ENCODE measurements around the gene NDRG3. TPM values are rescaled to one million over a fixed set of nuclear protein-coding genes. Genes with fewer than 3 reads are reported as not detected.
A peak's percentile ranks its signal among the peaks of the same experiment; 100 is the strongest.

NDRG3 gene
- total RNA-seq, 1 experiment from 2014 or later = 55.6 TPM

DNA sequence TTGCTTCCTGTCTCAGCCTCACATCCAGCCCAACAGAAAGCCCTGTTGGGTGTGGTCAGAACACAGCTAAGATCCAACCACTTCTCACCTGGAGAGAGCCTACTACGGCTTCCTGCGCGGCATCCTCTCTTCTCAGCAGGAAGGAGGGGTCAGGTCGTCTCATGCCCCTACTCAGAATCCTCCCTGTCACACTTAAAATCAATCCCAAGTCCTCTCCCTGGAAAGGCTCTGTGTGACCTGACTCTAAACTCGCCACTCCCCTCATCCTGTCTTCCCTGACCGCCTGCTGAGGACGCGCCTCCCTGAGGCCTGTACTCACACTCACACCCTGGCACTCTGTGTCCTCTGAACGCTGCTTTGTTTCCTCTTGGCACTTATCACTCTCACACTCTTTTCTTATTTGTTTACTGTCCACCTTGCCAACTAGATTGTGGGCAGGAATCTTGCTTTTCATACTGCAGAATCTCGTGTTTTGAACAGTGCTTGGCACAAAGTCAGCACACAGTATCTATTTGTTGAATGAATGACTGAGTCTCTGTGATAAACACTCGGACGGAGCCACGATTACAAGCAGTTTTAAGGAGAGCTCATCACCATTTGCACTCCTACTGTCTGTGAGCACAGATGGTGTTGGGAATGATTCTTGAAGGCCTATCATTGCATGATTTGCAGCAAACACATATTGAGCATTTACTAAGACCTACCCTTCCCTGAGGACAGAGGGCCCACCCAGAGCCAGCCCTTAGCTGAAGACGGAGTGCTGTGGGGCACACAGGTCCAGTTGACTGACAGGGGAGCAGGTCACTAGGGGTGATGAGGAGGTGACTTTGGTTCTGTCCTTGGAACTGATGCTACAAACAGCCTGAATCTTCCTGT, 121.6 kb downstream of the NDRG3 start:
- TF ChIP-seq, protein P1, sequence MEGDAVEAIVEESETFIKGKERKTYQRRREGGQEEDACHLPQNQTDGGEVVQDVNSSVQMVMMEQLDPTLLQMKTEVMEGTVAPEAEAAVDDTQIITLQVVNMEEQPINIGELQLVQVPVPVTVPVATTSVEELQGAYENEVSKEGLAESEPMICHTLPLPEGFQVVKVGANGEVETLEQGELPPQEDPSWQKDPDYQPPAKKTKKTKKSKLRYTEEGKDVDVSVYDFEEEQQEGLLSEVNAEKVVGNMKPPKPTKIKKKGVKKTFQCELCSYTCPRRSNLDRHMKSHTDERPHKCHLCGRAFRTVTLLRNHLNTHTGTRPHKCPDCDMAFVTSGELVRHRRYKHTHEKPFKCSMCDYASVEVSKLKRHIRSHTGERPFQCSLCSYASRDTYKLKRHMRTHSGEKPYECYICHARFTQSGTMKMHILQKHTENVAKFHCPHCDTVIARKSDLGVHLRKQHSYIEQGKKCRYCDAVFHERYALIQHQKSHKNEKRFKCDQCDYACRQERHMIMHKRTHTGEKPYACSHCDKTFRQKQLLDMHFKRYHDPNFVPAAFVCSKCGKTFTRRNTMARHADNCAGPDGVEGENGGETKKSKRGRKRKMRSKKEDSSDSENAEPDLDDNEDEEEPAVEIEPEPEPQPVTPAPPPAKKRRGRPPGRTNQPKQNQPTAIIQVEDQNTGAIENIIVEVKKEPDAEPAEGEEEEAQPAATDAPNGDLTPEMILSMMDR (conservative IDR thresholded peaks at IDR 0.05) = no peak
- no peak for TF ChIP-seq EZH2 (IDR thresholded peaks at IDR 0.05; ENCODE audit: low read depth)
- Histone ChIP-seq H3K27ac (no peak overlapping the region), H3K36me3 (ENCODE audit: low read depth) (no peaks in the 10 kb centered on the region), H3K9me3 (ENCODE audit: insufficient read depth, low read depth) (no peaks in the 10 kb centered on the region), H3K4me1 (replicated peaks; ENCODE audit: insufficient read depth) (no peaks in the 10 kb centered on the region), H4K20me1 (ENCODE audit: insufficient read depth) (no peaks in the 10 kb centered on the region), H3K4me3 (no peak overlapping the region), H3K4me2 (no peak overlapping the region), H3K27me3 (ENCODE audit: insufficient read depth, low read depth) (no peaks in the 10 kb centered on the region), H2AFZ (no peak overlapping the region), H3K79me2 (ENCODE audit: low read depth) (no peaks in the 10 kb centered on the region), H3F3A (ENCODE audit: insufficient read depth, low read depth) (peaks cover 10% of the 10 kb centered on the region; the same call in 1 of the 2 replicates), H3K9me2 (ENCODE audit: insufficient read depth) (no peaks in the 10 kb centered on the region)
- intact Hi-C loops (cut with micrococcal nuclease; ENCODE audit: unreplicated experiment) = no loop called here
- ChIA-PET POLR2A (ENCODE audit: unreplicated experiment) (interaction anchor here (0.5 to 0.7 kb wide), 2 partner anchors 36 to 92 kb away, joined by 3 to 23 read pairs; no protein-coding TSS in a partner anchor), CTCF (no interaction called here)
- BruUV-seq (replicated peaks) = no TSS peak
- DNase-seq = peak in 1 of 2 experiments; percentile 29

DNA sequence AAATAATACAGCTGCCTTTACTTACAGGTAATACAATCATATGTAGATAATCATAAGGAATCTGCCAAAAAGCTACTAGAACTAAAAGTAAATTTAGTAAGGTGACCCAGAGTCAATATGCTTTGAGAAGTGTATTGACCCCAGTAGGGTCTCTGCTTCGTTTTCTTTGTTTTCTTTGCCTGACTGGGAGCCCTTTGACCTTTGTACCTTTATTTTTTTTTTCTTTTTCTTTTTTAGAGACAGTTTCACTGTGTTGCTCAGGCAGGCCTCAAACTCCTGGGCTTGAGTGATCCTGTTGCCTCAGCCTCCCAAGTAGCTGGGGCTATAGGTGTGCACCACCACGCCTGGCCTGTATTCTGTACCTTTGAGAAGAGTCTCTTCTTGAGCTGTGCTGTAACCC, 122.4 kb downstream of the NDRG3 start:
- Histone ChIP-seq H3F3A (ENCODE audit: insufficient read depth, low read depth) (peaks cover 10% of the 10 kb centered on the region; the same call in 1 of the 2 replicates), H3K36me3 (ENCODE audit: low read depth) (no peaks in the 10 kb centered on the region), H3K79me2 (ENCODE audit: low read depth) (no peaks in the 10 kb centered on the region), H3K4me1 (replicated peaks; ENCODE audit: insufficient read depth) (no peaks in the 10 kb centered on the region), H3K27ac (no peak overlapping the region), H3K4me3 (no peak overlapping the region), H3K27me3 (ENCODE audit: insufficient read depth, low read depth) (no peaks in the 10 kb centered on the region), H3K9me2 (ENCODE audit: insufficient read depth) (no peaks in the 10 kb centered on the region), H4K20me1 (ENCODE audit: insufficient read depth) (no peaks in the 10 kb centered on the region), H2AFZ (no peak overlapping the region), H3K4me2 (no peak overlapping the region), H3K9me3 (ENCODE audit: insufficient read depth, low read depth) (no peaks in the 10 kb centered on the region)
- CTCF ChIA-PET = no interaction called here
- intact Hi-C loops (cut with micrococcal nuclease; ENCODE audit: unreplicated experiment) = no loop called here
- no peak for DNase-seq
- TF ChIP-seq, protein P1 (conservative IDR thresholded peaks at IDR 0.05) = no peak
- TF ChIP-seq EZH2 (IDR thresholded peaks at IDR 0.05; ENCODE audit: low read depth) = no peak
- POLR2A ChIA-PET (ENCODE audit: unreplicated experiment) = no interaction called here
- no TSS peak for BruUV-seq (replicated peaks)

DNA sequence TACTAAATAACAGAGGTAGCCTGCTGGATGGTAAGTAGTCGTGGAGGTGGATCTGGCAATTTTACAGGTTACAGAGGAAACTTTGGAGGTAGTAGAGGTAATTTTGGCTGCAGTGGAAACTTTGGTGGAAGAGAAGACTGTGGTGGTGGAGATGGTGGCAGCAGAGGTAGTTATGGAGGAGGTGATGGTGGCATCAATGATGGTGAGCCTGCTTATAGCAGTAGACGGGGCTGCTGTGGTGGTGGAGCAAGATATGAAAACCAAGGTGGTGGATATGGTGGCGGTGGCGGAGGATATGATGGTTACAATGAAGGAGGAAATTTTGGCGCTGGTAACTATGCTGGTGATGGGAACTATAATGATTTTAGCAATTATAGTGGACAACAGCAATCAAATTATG, 125.0 kb downstream of the NDRG3 start:
- ChIA-PET CTCF (no interaction called here), POLR2A (ENCODE audit: unreplicated experiment) (no interaction called here)
- no peak overlapping the region for H3K4me3 ChIP-seq
- H3K36me3 ChIP-seq (ENCODE audit: low read depth) = no peaks in the 10 kb centered on the region
- no peaks in the 10 kb centered on the region for H3K9me2 ChIP-seq (ENCODE audit: insufficient read depth)
- intact Hi-C loops (cut with micrococcal nuclease; ENCODE audit: unreplicated experiment) = no loop called here
- BruUV-seq (replicated peaks) = no TSS peak
- H3K9me3 ChIP-seq (ENCODE audit: insufficient read depth, low read depth) = no peaks in the 10 kb centered on the region
- no peak overlapping the region for H3K27ac ChIP-seq
- no peaks in the 10 kb centered on the region for H3K79me2 ChIP-seq (ENCODE audit: low read depth)
- no peak for DNase-seq
- no peaks in the 10 kb centered on the region for H3K27me3 ChIP-seq (ENCODE audit: insufficient read depth, low read depth)
- no peak for TF ChIP-seq EZH2 (IDR thresholded peaks at IDR 0.05; ENCODE audit: low read depth)
- TF ChIP-seq, protein P1 (conservative IDR thresholded peaks at IDR 0.05) = no peak
- no peak overlapping the region for H2AFZ ChIP-seq
- peaks cover under 1% of the 10 kb centered on the region; the same call in 1 of the 2 replicates for H4K20me1 ChIP-seq (ENCODE audit: insufficient read depth)
- no peak overlapping the region for H3K4me2 ChIP-seq
- H3K4me1 ChIP-seq (replicated peaks; ENCODE audit: insufficient read depth) = no peaks in the 10 kb centered on the region
- peaks cover 11% of the 10 kb centered on the region; the same call in 1 of the 2 replicates for H3F3A ChIP-seq (ENCODE audit: insufficient read depth, low read depth)

Data from PC-9 (cell line).